ENCODE results near the gene OR2AJ1. TPM values are rescaled to one million over a fixed set of nuclear protein-coding genes. Genes with fewer than 3 reads are reported as not detected.

Gene OR2AJ1
- total RNA-seq, 1 donor from 2014 or later: 5.3 TPM

DNA sequence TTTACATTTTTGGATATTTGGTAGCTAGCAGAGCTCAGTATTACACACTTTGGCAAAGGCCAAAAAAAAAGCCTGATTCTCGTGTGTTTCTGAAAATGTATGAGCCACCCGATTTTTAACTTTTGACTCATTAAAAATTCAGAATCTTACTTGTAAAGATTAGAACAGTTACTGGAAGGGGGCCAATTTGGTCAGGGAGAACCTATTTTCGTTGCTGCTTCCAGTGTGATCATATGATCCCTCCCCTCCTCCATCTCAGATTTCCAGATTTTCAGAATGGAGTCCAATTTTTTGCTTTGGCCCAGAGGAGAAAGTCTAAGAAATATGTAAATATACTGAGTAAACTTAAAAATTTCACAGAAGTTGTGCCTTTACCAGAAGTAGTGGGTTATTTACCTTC lies 37.1 kb downstream of the OR2AJ1 start:
- no peak for DNase-seq (ENCODE audit: low spot score)

DNA sequence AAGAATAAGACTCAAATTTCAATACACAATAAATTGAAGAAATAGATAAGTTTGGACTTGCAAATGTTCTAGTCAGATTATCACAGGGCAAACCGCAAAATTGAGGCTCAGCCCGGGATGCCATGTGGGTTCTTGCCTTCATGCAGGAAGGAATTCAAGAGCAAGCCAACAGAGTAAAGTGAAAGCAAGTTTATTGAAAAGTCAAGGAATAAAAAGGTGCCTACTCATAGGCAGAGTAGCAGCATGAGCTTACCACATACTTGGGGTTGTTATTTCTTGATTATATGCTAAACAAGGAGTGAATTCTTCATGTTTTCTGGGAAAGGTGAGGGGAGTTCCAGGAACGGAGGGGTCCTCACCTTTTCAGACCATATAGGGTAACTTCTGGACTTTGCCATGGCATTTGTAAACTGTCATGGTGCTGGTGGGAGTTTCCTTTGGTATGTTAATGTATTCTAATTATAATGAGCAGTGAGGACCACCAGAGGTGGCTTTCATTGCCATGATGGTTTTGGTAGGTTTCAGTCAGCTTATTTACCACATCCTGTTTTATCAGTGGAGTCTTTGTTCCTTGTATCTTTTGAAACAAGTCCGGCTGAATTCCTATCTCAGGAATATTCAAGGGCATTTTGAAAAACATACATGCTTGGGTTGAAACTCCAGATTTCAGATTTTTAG lies 38.4 kb downstream of the OR2AJ1 start:
- no peak for DNase-seq (ENCODE audit: low spot score)

DNA sequence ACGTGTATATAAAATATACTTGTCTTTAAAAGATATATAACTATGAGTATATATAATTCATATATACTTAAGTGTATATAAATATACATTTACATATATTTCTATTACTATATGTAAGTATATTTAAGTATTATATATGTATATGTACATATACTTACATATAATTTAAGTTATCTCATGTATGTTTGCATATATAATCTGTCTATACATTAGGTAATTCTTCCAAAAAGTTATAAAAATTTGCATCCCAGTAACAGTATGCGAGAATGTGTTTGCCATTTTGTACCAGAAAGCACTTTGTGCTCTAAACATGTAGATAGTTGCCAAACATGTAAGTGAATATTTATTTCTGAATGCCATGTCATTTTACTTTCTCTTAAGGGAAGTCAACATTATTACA lies 40.2 kb downstream of the OR2AJ1 start, which contains the start of gene OR2AK2:
TSS of gene OR2AK2 (plus strand) at position 301 of the 400 bp plus-strand sequence. CDS start 144 bp downstream, outside the sequence.
- no peak for DNase-seq (ENCODE audit: low spot score)

DNA sequence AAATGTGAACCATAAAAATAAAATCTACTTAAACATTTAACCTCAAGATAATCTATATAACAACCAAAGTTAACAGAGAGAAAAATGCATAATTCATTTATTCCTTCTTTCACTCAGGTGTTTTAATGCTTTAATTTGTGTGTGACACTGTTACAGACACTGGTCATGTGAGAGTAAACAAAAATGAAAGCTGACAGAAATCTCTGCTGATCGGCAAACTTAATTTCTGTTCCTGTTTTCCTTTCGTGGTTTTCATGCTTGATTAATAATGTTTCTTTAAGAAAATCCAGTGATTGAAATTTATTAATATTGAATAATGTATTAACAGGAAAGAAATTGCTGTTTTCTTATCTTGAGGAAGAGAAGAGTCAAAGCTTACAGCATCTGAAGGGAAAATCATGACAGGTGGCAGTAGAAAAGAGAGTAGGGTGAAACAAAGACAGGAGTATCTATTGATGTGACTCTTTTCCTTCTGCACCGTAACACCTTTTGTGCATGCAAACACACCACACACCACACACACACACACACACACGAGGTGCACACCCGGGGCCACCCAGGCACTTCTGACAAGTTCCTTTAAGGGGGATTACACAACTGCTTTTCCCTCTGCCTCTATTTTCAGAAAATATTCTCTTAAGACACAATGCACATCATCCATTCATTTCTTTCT lies 42.0 kb downstream of the OR2AJ1 start:
- DNase-seq (ENCODE audit: low spot score): no peak

Other genes starting within 250 kb of the OR2AJ1 start
- gene OR13G1, start 245.2 kb upstream of the OR2AJ1 start, total RNA-seq (ENCODE audit: insufficient read depth, low replicate concordance): 2.2 TPM
- gene OR6F1, start 208.2 kb upstream of the OR2AJ1 start, total RNA-seq (ENCODE audit: insufficient read depth, low replicate concordance): 0.72 TPM
- not detected for gene OR14K1, start 186.3 kb upstream of the OR2AJ1 start, total RNA-seq (ENCODE audit: insufficient read depth, low replicate concordance)
- gene OR14A2, start 176.7 kb upstream of the OR2AJ1 start, total RNA-seq (ENCODE audit: insufficient read depth, low replicate concordance): 4.6 TPM
- 9.9 TPM for gene OR1C1, start 164.3 kb upstream of the OR2AJ1 start, total RNA-seq (ENCODE audit: insufficient read depth, low replicate concordance)
- gene OR14A16, start 100.8 kb upstream of the OR2AJ1 start, total RNA-seq (ENCODE audit: insufficient read depth, low replicate concordance): 2.6 TPM
- gene OR11L1, start 83.0 kb upstream of the OR2AJ1 start, total RNA-seq (ENCODE audit: insufficient read depth, low replicate concordance): 0.96 TPM
- gene TRIM58, start 67.7 kb upstream of the OR2AJ1 start, total RNA-seq (ENCODE audit: insufficient read depth, low replicate concordance): 7.7 TPM
- gene OR2W3, start 29.3 kb upstream of the OR2AJ1 start, total RNA-seq (ENCODE audit: insufficient read depth, low replicate concordance): 5.5 TPM
- gene OR2T8, start 4.6 kb upstream of the OR2AJ1 start, total RNA-seq (ENCODE audit: insufficient read depth, low replicate concordance): not detected
- gene OR2L8, start 24.0 kb downstream of the OR2AJ1 start, total RNA-seq (ENCODE audit: insufficient read depth, low replicate concordance): not detected
- gene OR2AK2, start 40.3 kb downstream of the OR2AJ1 start, total RNA-seq (ENCODE audit: insufficient read depth, low replicate concordance): not detected
- gene OR2L5, start 88.8 kb downstream of the OR2AJ1 start, total RNA-seq (ENCODE audit: insufficient read depth, low replicate concordance): 3.4 TPM
- gene OR2L2, start 105.2 kb downstream of the OR2AJ1 start, total RNA-seq (ENCODE audit: insufficient read depth, low replicate concordance): 8.9 TPM
- gene OR2L3, start 121.9 kb downstream of the OR2AJ1 start, total RNA-seq (ENCODE audit: insufficient read depth, low replicate concordance): 3.6 TPM
- gene OR2L13, start 170.3 kb downstream of the OR2AJ1 start, total RNA-seq (ENCODE audit: insufficient read depth, low replicate concordance): 3.1 TPM
- 3.6 TPM for gene OR2M5, start 220.3 kb downstream of the OR2AJ1 start, total RNA-seq (ENCODE audit: insufficient read depth, low replicate concordance)
- 4.8 TPM for gene OR2M2, start 249.9 kb downstream of the OR2AJ1 start, total RNA-seq (ENCODE audit: insufficient read depth, low replicate concordance)

All from umbilical cord (tissue), 2 donors.